Neural cell (in vitro differentiated cells): ENCODE results near the gene UBE3D.
"Not testable (repeated sequence)": the region's sequence is repeated elsewhere in the genome, so short reads cannot be mapped to it uniquely, and the experiment has no call there.

Source experiments
- CTCF ChIP-seq: fragments of 450-650 bp; IDR thresholded peaks from 2 replicates; pipeline ENCODE4 v1.5.1; 2014; ENCODE audit warnings: antibody characterized with exemption, mild to moderate bottlenecking, moderate library complexity; ENCODE audit not compliant: poor library complexity, severe bottlenecking
- EP300 ChIP-seq: fragments of 450-650 bp; conservative IDR thresholded peaks from 2 replicates; pipeline ENCODE4 v1.6.1; 2014; ENCODE audit warnings: antibody characterized with exemption, mild to moderate bottlenecking, moderate library complexity; ENCODE audit not compliant: poor library complexity, severe bottlenecking
- EZH2 ChIP-seq: fragments of 200-600, 300-800 bp; shearing (Covaris generic), sonication (generic); IDR thresholded peaks from 2 replicates; pipeline ENCODE4 v1.6.1; 2014; ENCODE audit warnings: antibody characterized with exemption, low read length, borderline replicate concordance, mild to moderate bottlenecking; ENCODE audit not compliant: insufficient read depth, poor library complexity, severe bottlenecking
- MXI1 ChIP-seq: fragments of 450-650 bp; conservative IDR thresholded peaks from 2 replicates; pipeline ENCODE4 v1.6.1; 2014; ENCODE audit warnings: antibody characterized with exemption, mild to moderate bottlenecking; ENCODE audit not compliant: poor library complexity, severe bottlenecking
- POLR2AphosphoS5 ChIP-seq: IDR thresholded peaks from 2 replicates; pipeline ENCODE4 v1.6.1; 2012
- RAD21 ChIP-seq: fragments of 450-650 bp; conservative IDR thresholded peaks from 2 replicates; pipeline ENCODE4 v1.6.1; 2014; ENCODE audit warnings: antibody characterized with exemption, mild to moderate bottlenecking, moderate library complexity
- REST ChIP-seq: IDR thresholded peaks from 2 replicates; pipeline ENCODE4 v1.6.1; 2012; ENCODE audit warnings: borderline replicate concordance
- SMC3 ChIP-seq: fragments of 450-650 bp; conservative IDR thresholded peaks from 2 replicates; pipeline ENCODE4 v1.6.1; 2014; ENCODE audit warnings: antibody characterized with exemption, mild to moderate bottlenecking, moderate library complexity; ENCODE audit not compliant: poor library complexity

GRCh38 chr6:82930915-82931314 is 134.7 kb downstream of the UBE3D start:
- not testable (repeated sequence) for TF ChIP-seq POLR2AphosphoS5, CTCF, REST, RAD21, SMC3, EP300, EZH2, MXI1
